T follicular helper cell (primary cell): ENCODE data around the gene ZNF749.
"Not testable (repeated sequence)": the region's sequence is repeated elsewhere in the genome, so short reads cannot be mapped to it uniquely, and the experiment has no call there.

Experiments used
- DNase-seq: peaks from one replicate; pipeline ENCODE4 v3.0.0-alpha.2; 2020; ENCODE audit warnings: low read depth

ZNF749 gene

DNA sequence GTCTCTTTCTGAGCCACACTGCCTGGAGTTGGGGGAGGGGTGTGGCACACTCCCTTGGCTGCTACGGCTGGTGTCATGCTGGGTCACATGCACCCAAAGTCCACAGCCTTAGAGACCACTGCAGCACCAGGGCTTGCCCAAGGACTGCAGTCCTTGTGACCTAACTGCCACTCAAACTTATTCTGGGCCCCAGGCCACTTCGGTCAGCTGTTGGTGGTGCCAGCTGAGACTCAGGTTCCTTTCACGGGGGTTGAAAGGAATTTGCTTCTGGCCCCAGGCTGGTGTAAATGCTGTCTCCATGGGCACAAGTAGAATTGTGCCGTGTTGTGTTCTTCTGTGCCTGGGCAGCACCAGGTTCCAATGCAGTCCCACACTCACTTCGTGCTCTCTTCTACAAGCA, 31.4 kb downstream of the ZNF749 start:
- DNase-seq, result no peak

GRCh38 chr19:57473646-57474045, 38.5 kb downstream of the ZNF749 start:
- DNase-seq, result no peak

DNA sequence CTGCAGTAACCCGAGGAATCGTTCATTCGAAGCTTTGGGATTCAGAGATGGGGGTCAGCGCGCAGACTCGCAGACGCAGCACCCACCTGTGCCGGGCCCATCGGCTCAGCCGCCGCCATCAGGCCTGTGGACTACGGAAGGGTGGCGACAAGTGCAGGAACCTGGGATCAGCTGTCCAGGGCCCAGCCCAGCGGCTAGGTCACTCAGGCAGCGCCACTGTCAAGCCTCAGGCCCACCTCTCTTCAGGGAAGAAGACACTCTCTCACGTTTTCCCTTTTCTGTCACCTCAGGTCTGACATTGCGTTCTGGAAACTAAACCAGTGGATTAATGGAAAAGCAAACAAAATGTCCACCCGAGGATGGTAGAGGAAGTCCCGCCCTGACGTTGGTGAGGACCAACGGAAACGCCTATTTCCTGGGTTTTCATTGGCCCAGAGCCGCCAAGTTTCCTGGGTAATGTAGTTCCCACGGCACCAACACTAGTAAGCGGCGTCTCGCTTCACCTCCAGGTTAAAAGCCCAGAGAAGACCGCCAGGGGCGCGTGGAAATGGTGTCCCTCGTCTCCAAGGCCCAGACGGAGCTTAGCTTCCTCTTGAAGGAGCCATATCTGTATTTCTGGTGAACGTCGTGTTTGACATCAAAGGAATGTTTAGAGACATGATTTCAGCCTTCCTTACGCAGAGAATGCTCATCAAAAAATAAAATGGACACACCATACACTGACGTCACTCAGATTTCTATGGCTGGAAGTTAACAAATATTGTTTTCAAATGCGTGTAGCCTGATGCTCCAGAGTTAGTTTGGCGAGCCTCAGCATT, 42.3 kb downstream of the ZNF749 start, which contains the start of gene ZNF772:
TSS of gene ZNF772 (minus strand) at position 376 of the 818 bp plus-strand sequence. CDS start at position 119, 257 bp downstream.
- DNase-seq, result peak; percentile 85

DNA sequence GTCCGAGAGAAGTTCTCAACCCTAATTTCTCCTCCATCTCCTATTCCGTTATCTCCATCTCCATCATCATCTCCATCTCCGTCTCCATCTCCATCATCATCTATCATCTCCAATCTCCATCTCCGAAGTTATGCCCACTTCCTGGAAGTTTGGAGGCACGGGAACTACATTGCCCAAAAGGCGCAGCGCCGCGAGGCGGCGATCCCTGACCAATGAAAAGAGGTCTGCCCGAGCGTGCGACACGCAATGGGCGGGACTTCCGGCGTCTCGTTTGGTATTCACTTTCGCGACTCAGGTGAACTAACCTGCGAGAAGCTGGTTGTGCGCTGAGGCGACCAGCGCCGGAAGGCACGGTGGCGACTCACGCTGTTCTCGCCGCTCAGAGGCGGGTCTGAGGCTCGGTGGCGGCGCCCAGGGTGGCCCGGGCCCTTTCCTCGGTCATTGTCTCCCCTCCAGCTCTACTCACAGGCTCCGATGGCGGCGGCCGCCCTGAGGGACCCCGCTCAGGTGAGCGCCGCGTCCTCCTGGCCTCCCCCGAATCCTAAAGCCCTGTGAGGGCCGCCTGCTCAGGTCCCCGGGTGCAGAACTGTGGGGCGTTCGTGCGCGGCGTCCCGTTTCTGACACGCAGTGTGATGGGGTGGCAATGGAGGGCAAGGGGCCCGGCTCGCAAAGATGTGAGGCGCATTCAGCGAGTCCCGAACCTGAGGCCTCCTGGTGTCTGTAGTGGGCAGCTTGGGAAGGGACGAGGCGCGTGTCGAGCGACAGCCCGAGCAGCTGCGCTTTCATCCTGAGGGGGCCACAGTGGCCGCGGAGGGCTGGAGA, 52.6 kb downstream of the ZNF749 start, which contains the start of gene ZNF419:
TSS of gene ZNF419 (plus strand) at position 274 of the 822 bp plus-strand sequence. CDS start at position 475, 201 bp downstream.
- DNase-seq, result peak; percentile 90

DNA sequence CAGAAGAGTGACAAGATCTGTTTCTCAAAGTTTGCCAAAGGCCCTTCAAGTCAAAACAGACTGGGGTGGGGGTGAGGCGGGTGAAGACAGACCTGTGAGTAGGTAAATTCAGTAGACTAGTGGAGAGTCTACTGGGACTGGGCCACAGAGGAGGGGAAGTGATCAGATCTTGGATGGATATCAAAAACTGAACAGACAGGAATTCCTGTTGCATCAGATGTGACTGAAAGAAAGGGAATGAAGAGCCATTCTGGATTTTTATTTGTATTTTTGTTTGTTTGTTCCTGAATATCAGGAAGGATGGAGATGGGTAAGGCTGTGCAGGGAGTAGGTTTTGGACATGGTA, 53.1 kb downstream of the ZNF749 start:
- not testable (repeated sequence) for DNase-seq
